ENCODE results near the gene RAB8B. TPM values are rescaled to one million over a fixed set of nuclear protein-coding genes. Genes with fewer than 3 reads are reported as not detected.

RAB8B gene
- total RNA-seq, 2 donors from 2014 or later: 55.2 to 64.1 TPM

DNA sequence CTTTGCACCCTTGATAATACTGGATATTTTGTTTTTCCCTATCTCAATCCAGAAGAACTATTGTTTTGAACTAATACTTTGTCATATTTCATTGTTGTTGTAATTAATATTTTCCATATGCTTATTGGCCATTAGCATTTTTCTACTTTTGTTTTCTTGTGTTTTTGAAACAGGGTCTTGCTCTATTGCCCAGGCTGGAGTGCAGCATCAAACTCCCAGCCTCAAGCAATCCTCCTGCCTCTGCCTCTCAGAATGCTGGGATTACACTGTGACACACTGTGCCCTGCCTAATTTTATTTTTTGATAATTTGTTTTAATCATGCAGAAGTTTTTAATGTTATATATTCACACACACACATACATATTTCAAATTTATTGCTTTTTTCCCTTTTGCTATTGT lies 28.8 kb upstream of the RAB8B start:
- Histone ChIP-seq H3K27ac (no peak overlapping the region), H3K4me3 (no peak overlapping the region), H3K36me3 (no peaks in the 10 kb centered on the region), H3K27me3 (replicated peaks; ENCODE audit: insufficient read depth) (no peaks in the 10 kb centered on the region), H3K9me3 (no peaks in the 10 kb centered on the region), H3K4me1 (ENCODE audit: control insufficient read depth in 1 of 2, low read depth in 2 of 2) (peaks cover under 1 to 7% of the 10 kb centered on the region in 2 donors)
- ATAC-seq (ENCODE audit: insufficient number of reproducible peaks, low FRiP score, low read depth) (no peak), DNase-seq (ENCODE audit: low spot score) (no peak)
- TF ChIP-seq, protein P1, sequence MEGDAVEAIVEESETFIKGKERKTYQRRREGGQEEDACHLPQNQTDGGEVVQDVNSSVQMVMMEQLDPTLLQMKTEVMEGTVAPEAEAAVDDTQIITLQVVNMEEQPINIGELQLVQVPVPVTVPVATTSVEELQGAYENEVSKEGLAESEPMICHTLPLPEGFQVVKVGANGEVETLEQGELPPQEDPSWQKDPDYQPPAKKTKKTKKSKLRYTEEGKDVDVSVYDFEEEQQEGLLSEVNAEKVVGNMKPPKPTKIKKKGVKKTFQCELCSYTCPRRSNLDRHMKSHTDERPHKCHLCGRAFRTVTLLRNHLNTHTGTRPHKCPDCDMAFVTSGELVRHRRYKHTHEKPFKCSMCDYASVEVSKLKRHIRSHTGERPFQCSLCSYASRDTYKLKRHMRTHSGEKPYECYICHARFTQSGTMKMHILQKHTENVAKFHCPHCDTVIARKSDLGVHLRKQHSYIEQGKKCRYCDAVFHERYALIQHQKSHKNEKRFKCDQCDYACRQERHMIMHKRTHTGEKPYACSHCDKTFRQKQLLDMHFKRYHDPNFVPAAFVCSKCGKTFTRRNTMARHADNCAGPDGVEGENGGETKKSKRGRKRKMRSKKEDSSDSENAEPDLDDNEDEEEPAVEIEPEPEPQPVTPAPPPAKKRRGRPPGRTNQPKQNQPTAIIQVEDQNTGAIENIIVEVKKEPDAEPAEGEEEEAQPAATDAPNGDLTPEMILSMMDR (IDR thresholded peaks at IDR 0.05): no peak

- no peak for DNase-seq (ENCODE audit: low spot score)
- no peak for ATAC-seq (ENCODE audit: insufficient number of reproducible peaks, low FRiP score, low read depth)
- H3K27me3 ChIP-seq (replicated peaks; ENCODE audit: insufficient read depth): no peaks in the 10 kb centered on the region
- no peaks in the 10 kb centered on the region for H3K9me3 ChIP-seq
- H3K4me1 ChIP-seq (ENCODE audit: control insufficient read depth in 1 of 2, low read depth in 2 of 2): peaks cover 0 to 5% of the 10 kb centered on the region in 2 donors
- H3K36me3 ChIP-seq: no peaks in the 10 kb centered on the region
- TF ChIP-seq, protein P1 (IDR thresholded peaks at IDR 0.05): no peak
- H3K4me3 ChIP-seq: no peak overlapping the region
- H3K27ac ChIP-seq: no peak overlapping the region
Observed at GRCh38 chr15:63163217-63163616, 26.2 kb upstream of the RAB8B start.

- DNase-seq (ENCODE audit: low spot score): no peak
- ATAC-seq (ENCODE audit: insufficient number of reproducible peaks, low FRiP score, low read depth): no peak
- H3K36me3 ChIP-seq: no peaks in the 10 kb centered on the region
Observed at GRCh38 chr15:63165166-63165859, 24.1 kb upstream of the RAB8B start.

DNA sequence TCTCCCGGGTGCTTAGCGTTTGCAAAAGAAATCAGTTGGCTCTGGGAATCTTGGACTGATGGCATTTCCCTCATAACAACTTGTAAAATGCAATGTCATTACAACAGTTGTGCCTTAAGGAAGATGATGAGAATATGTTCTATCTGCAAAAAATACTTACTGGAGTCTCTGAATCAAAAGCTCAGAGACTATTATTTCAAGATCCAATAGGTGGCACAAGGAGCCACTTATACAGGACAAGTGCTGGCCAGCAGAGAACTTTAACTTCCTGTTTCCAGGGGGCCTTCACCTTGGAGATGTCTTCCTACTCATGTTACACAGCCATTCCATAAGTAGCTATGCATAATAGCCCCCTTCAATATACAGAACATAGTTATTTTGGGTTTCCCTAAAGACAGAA lies 23.2 kb upstream of the RAB8B start:
- TF ChIP-seq, protein P1 (IDR thresholded peaks at IDR 0.05): no peak
- Histone ChIP-seq H3K27ac (no peak overlapping the region), H3K4me1 (ENCODE audit: control insufficient read depth in 1 of 2, low read depth in 2 of 2) (no peaks in the 10 kb centered on the region), H3K9me3 (no peaks in the 10 kb centered on the region), H3K36me3 (no peaks in the 10 kb centered on the region), H3K27me3 (replicated peaks; ENCODE audit: insufficient read depth) (no peaks in the 10 kb centered on the region), H3K4me3 (no peak overlapping the region)
- ATAC-seq (ENCODE audit: insufficient number of reproducible peaks, low FRiP score, low read depth) (no peak), DNase-seq (ENCODE audit: low spot score) (no peak)

More at GRCh38 chr15:63165166-63165859, 24.1 kb upstream of the RAB8B start:
- TF ChIP-seq, protein P1 (IDR thresholded peaks at IDR 0.05): no peak
- Histone ChIP-seq H3K4me3 (no peak overlapping the region), H3K27ac (no peak overlapping the region), H3K9me3 (no peaks in the 10 kb centered on the region), H3K4me1 (ENCODE audit: control insufficient read depth in 1 of 2, low read depth in 2 of 2) (no peaks in the 10 kb centered on the region), H3K27me3 (replicated peaks; ENCODE audit: insufficient read depth) (no peaks in the 10 kb centered on the region)

- Histone ChIP-seq H3K4me3 (no peak overlapping the region), H3K9me3 (no peaks in the 10 kb centered on the region), H3K27ac (no peak overlapping the region), H3K36me3 (no peaks in the 10 kb centered on the region), H3K4me1 (ENCODE audit: control insufficient read depth in 1 of 2, low read depth in 2 of 2) (no peaks in the 10 kb centered on the region), H3K27me3 (replicated peaks; ENCODE audit: insufficient read depth) (no peaks in the 10 kb centered on the region)
- TF ChIP-seq, protein P1 (IDR thresholded peaks at IDR 0.05): no peak
- DNase-seq (ENCODE audit: low spot score): no peak
- no peak for ATAC-seq (ENCODE audit: insufficient number of reproducible peaks, low FRiP score, low read depth)
Observed at GRCh38 chr15:63169788-63170187, 19.6 kb upstream of the RAB8B start.

All from thoracic aorta (tissue), 2 donors.